ENCODE results near the gene ZNF441. TPM values are rescaled to one million over a fixed set of nuclear protein-coding genes. Genes with fewer than 3 reads are reported as not detected.
A peak's percentile ranks its signal among the peaks of the same experiment; 100 is the strongest.

The ZNF441 gene
- total and polyA plus RNA-seq, 10 donors: 5.0 to 17.4 (median 11.8) TPM

- Histone ChIP-seq H3K4me1 (peaks cover 10 to 20% (median 15%) of the 10 kb centered on the region in 6 donors), H3K36me3 (no peaks in the 10 kb centered on the region), H3K9me3 (peaks cover 0 to 33% (median 18%) of the 10 kb centered on the region in 8 donors), H3K27ac (no peak overlapping the region), H3K27me3 (replicated peaks in 1 of 7) (peaks cover 0 to 5% (median 0%) of the 10 kb centered on the region in 7 donors), H3K4me3 (no peak overlapping the region)
- TF ChIP-seq CTCF (IDR thresholded peaks at IDR 0.05 in 8 of 11, conservative IDR thresholded peaks at IDR 0.05 in 3 of 11) (no peak), POLR2AphosphoS5 (IDR thresholded peaks at IDR 0.05) (no peak), POLR2A (IDR thresholded peaks at IDR 0.05) (no peak)
- no peak for DNase-seq
- intact Hi-C loops (cut with DNase I; ENCODE audit: low total_unique reads): no loop called here
- WGBS, 5 donors: 67 to 92% (median 82%) methylated on average over 3 of the region's 3 CpGs
These were observed 3.7 kb upstream of the ZNF441 start for GRCh38 chr19:11763117-11763516.

GRCh38 chr19:11763611-11764010 lies 3.2 kb upstream of the ZNF441 start:
- TF ChIP-seq POLR2A (IDR thresholded peaks at IDR 0.05): no peak
- no peak for TF ChIP-seq CTCF (IDR thresholded peaks at IDR 0.05 in 8 of 11, conservative IDR thresholded peaks at IDR 0.05 in 3 of 11)
- TF ChIP-seq POLR2AphosphoS5 (IDR thresholded peaks at IDR 0.05): no peak
- DNase-seq: no peak
- 89 to 100% (median 96%) methylated on average over 1 of the region's 1 CpG for WGBS, 5 donors
- Histone ChIP-seq H3K4me3 (no peak overlapping the region), H3K9me3 (peaks cover 0 to 28% (median 14%) of the 10 kb centered on the region in 8 donors), H3K27me3 (replicated peaks in 1 of 7) (peaks cover 0 to 5% (median 0%) of the 10 kb centered on the region in 7 donors), H3K4me1 (peaks cover 12 to 25% (median 20%) of the 10 kb centered on the region in 6 donors), H3K27ac (no peak overlapping the region), H3K36me3 (no peaks in the 10 kb centered on the region)
- intact Hi-C loops (cut with DNase I; ENCODE audit: low total_unique reads): no loop called here

- WGBS, 5 donors: 2 to 7% (median 3%) methylated on average over 15 to 20 of the region's 20 CpGs
- intact Hi-C loops (cut with DNase I; ENCODE audit: low total_unique reads): no loop called here
These were observed 883 bp downstream of the ZNF441 start for GRCh38 chr19:11767633-11768133.

More at GRCh38 chr19:11767633-11768133, 883 bp downstream of the ZNF441 start:
- peak overlapping the region; percentile 49 to 94 (median 74) for H3K4me3 ChIP-seq
- H3K4me1 ChIP-seq: peaks cover 12 to 29% (median 22%) of the 10 kb centered on the region in 6 donors
- no peaks in the 10 kb centered on the region for H3K27me3 ChIP-seq (replicated peaks in 1 of 7)
- H3K36me3 ChIP-seq: peaks cover 0 to 21% (median 0%) of the 10 kb centered on the region in 6 donors
- H3K9me3 ChIP-seq: peaks cover 8 to 58% (median 51%) of the 10 kb centered on the region in 8 donors
- H3K27ac ChIP-seq: peak overlapping the region; percentile 79 to 93 (median 90)
- peak; percentile 85 for DNase-seq
- TF ChIP-seq CTCF (IDR thresholded peaks at IDR 0.05 in 8 of 11, conservative IDR thresholded peaks at IDR 0.05 in 3 of 11) (no peak), POLR2AphosphoS5 (IDR thresholded peaks at IDR 0.05) (no peak)
